K562 (cell line): ENCODE measurements around the gene CRACR2B. TPM values are rescaled to one million over a fixed set of nuclear protein-coding genes. Genes with fewer than 3 reads are reported as not detected.
A peak's percentile ranks its signal among the peaks of the same experiment; 100 is the strongest.

Experiments used
- ATAC-seq: fragments of 200-7000 bp; cut with Tn5 transposase; 3 replicates; pipeline ENCODE4 v1.9.1; 2020; ENCODE audit warnings: moderate library complexity
- BruUV-seq: library from RNA; stranded (reverse); fragments of 400-500 nt; replicated peaks from 2 replicates; lab custom pipeline; 2021; lab: Mats Ljungman, UMichigan
- CTCF ChIA-PET: fragments of 300-600 bp; formaldehyde crosslinking; extraction: SDS; loops from one replicate; lab custom pipeline; 2021; ENCODE audit warnings: low intra/inter-chr PET ratio; lab: Yijun Ruan, JAX
- POLR2A ChIA-PET: fragments of 300-600, 350-650 bp; sonication (Branson Sonifier 250); formaldehyde crosslinking; extraction: SDS; loops from one replicate; lab custom pipeline; 2021; ENCODE audit warnings: antibody characterized with exemption, inconsistent platforms; lab: Yijun Ruan, JAX
- DNase-seq, 4 experiments: peaks; one replicate each; pipeline versions ENCODE4 v3.0.0 to v3.0.0-alpha.2; 2011 to 2018; ENCODE audit warnings: low spot score in 3 of 4, mixed read lengths in 3 of 4; ENCODE audit errors: extremely low read depth in 1 of 4
- FAIRE-seq: peaks from 2 replicates; lab custom pipeline; 2011; peaks lifted over from hg19 to GRCh38; lab: Jason Lieb, UNC
- H2AFZ ChIP-seq: 2 replicates; pipeline ENCODE4 v1.6.0; 2011; ENCODE audit warnings: low read depth, low read length, control low read depth, inconsistent platforms
- H3K27ac ChIP-seq: fragments of 200-600 bp; 3 replicates; pipeline ENCODE4 v1.8.0; 2011; ENCODE audit warnings: low read depth, mild to moderate bottlenecking, control low read depth, inconsistent platforms, low read length, moderate library complexity, mixed read lengths; ENCODE audit errors: extremely low read depth
- H3K27me3 ChIP-seq, 2 experiments: fragments of 300-600 bp in 1 of 2; 2 replicates in 1 of 2; 3 replicates in 1 of 2; pipeline versions ENCODE4 v1.6.0 to v1.8.0; 2011; ENCODE audit warnings: inconsistent platforms in 2 of 2, low read length in 2 of 2, mild to moderate bottlenecking in 1 of 2, mixed read lengths in 1 of 2, moderate library complexity in 1 of 2; ENCODE audit not compliant: control insufficient read depth in 2 of 2, insufficient read depth in 2 of 2
- H3K36me3 ChIP-seq: fragments of 300-600 bp; 3 replicates; pipeline ENCODE4 v1.8.0; 2011; ENCODE audit warnings: mild to moderate bottlenecking, low read length, inconsistent platforms; ENCODE audit not compliant: control insufficient read depth, insufficient read depth
- H3K4me1 ChIP-seq, 2 experiments: fragments of 200-600 bp in 1 of 2; replicated peaks in 1 of 2; 2 replicates in 1 of 2; 3 replicates in 1 of 2; pipeline versions ENCODE4 v1.5.1 to v1.8.0; 2011; ENCODE audit warnings: inconsistent platforms in 2 of 2, low read length in 2 of 2, mild to moderate bottlenecking in 1 of 2, mixed read lengths in 1 of 2, moderate library complexity in 1 of 2; ENCODE audit not compliant: control insufficient read depth in 2 of 2, insufficient read depth in 2 of 2
- H3K4me2 ChIP-seq: 2 replicates; pipeline ENCODE4 v1.6.1; 2011; ENCODE audit warnings: low read length, control low read depth, inconsistent platforms, mixed read lengths; ENCODE audit not compliant: insufficient read depth
- H3K4me3 ChIP-seq: fragments of 200-600 bp; sonication (generic), shearing (Covaris generic); 2 replicates; pipeline ENCODE4 v1.5.1; 2016; ENCODE audit warnings: control low read depth, inconsistent platforms
- H3K79me2 ChIP-seq: fragments of 200-600 bp; 3 replicates; pipeline ENCODE4 v1.8.0; 2011; ENCODE audit warnings: low read length, inconsistent platforms; ENCODE audit not compliant: control insufficient read depth, insufficient read depth
- H3K9ac ChIP-seq, 2 experiments: 2 replicates each; pipeline versions ENCODE4 v1.6.0 to v1.6.1; 2011; ENCODE audit warnings: low read depth in 2 of 2, low read length in 2 of 2, control low read depth in 1 of 2, inconsistent platforms in 1 of 2, mild to moderate bottlenecking in 1 of 2, mixed read lengths in 1 of 2; ENCODE audit not compliant: insufficient read depth in 1 of 2
- H3K9me1 ChIP-seq: one replicate; pipeline ENCODE4 v1.6.0; 2011; ENCODE audit warnings: inconsistent platforms, mild to moderate bottlenecking, low read length, moderate library complexity; ENCODE audit not compliant: control insufficient read depth, insufficient read depth
- H3K9me3 ChIP-seq: replicated peaks from 2 replicates; pipeline ENCODE4 v1.5.1; 2011; ENCODE audit warnings: low read depth, low read length, inconsistent platforms; ENCODE audit not compliant: control insufficient read depth, insufficient read depth
- H4K20me1 ChIP-seq: replicated peaks from 2 replicates; pipeline ENCODE4 v1.6.1; 2011; ENCODE audit warnings: low read length, inconsistent platforms, mixed read lengths; ENCODE audit not compliant: control insufficient read depth, insufficient read depth
- ETV6 ChIP-seq, 3 experiments: fragments of 150-350 bp in 1 of 3; sonication (generic) in 1 of 3; formaldehyde crosslinking in 1 of 3; IDR thresholded peaks; 2 replicates each; pipeline versions ENCODE4 v1.6.1 to v1.8.0; 2014 to 2022; ENCODE audit warnings: borderline replicate concordance in 2 of 3, low read depth in 2 of 3, antibody characterized with exemption in 1 of 3, low read length in 1 of 3, mild to moderate bottlenecking in 1 of 3, missing genetic modification reagents in 1 of 3
- HNRNPLL ChIP-seq: fragments of 200-400 bp; formaldehyde crosslinking; IDR thresholded peaks from 2 replicates; pipeline ENCODE4 v1.6.1; 2017; ENCODE audit warnings: low read length, low read depth, mild to moderate bottlenecking; ENCODE audit not compliant: poor library complexity, severe bottlenecking
- NUFIP1 ChIP-seq: fragments of 450-650 bp; IDR thresholded peaks from 2 replicates; pipeline ENCODE4 v1.6.1; 2018; ENCODE audit not compliant: partially characterized antibody
- POLR2G ChIP-seq: fragments of 200-400 bp; formaldehyde crosslinking; IDR thresholded peaks from 2 replicates; pipeline ENCODE4 v1.6.1; 2017; ENCODE audit warnings: low read depth, mild to moderate bottlenecking, antibody characterized with exemption, low read length, moderate library complexity
- SRSF7 ChIP-seq: fragments of 200-400 bp; formaldehyde crosslinking; optimal IDR thresholded peaks from 2 replicates; pipeline ENCODE3; 2017; ENCODE audit warnings: mild to moderate bottlenecking, low read depth, low read length
- ZNF197 ChIP-seq: fragments of 200-800 bp; sonication (Bioruptor generic); IDR thresholded peaks from 2 replicates; pipeline ENCODE4 v1.6.1; 2016; ENCODE audit warnings: low read depth, missing genetic modification characterization, missing compliant biosample characterization
- WGBS: fragments of 100-300 bp; shearing (Covaris generic); methylation state at CpG from one replicate; pipeline ENCODE4 v1.1.6; 2016; ENCODE audit warnings: low coverage, mixed read lengths; ENCODE audit not compliant: insufficient coverage; ENCODE audit errors: missing lambda C conversion rate; 5-methylcytosine and 5-hydroxymethylcytosine counted together
- in situ Hi-C: fragments of 300-500 bp; cut with MboI; formaldehyde crosslinking; loops from 4 replicates; pipeline ENCODE4 v1.15.0; 2018; ENCODE audit warnings: inconsistent platforms, mixed read lengths
- intact Hi-C: fragments of 100-400 bp; cut with micrococcal nuclease; formaldehyde crosslinking; loops from 2 replicates; pipeline ENCODE4 v1.14.2; 2022
- polyA plus RNA-seq, 8 experiments: library from polyadenylated mRNA; depleted of rRNA in 4 of 8; stranded (reverse) in 5 of 8; unstranded in 3 of 8; fragments of >200 nt; fragmentation: Nextera tagmentation in 2 of 8; fragmentation: Illumina TruSeq in 1 of 8; extraction: Ambion mirVana in 2 of 8; extraction: Trizol in 1 of 8; gene quantifications; 2 replicates each; pipeline versions ENCODE4 v1.2.1 to v1.2.3, GENCODE V29; 2011 to 2014; ENCODE audit warnings: inconsistent platforms in 1 of 8, missing spikeins in 1 of 8
- total RNA-seq, 7 experiments: library from RNA; depleted of rRNA in 6 of 7; stranded (reverse); fragments of >200 nt in 6 of 7; fragmentation: Illumina TruSeq in 2 of 7; extraction: Trizol in 2 of 7; gene quantifications; 2 replicates each; pipeline versions ENCODE4 v1.2.1 to v1.2.3, GENCODE V29; 2011 to 2021; ENCODE audit warnings: low replicate concordance in 1 of 7

Gene CRACR2B
- total and polyA plus RNA-seq, 9 of the 15 experiments (the other 6 are each of a cell fraction or from before 2014, with no cell fraction given), result 0.10 to 51.0 (median 6.0) TPM

DNA sequence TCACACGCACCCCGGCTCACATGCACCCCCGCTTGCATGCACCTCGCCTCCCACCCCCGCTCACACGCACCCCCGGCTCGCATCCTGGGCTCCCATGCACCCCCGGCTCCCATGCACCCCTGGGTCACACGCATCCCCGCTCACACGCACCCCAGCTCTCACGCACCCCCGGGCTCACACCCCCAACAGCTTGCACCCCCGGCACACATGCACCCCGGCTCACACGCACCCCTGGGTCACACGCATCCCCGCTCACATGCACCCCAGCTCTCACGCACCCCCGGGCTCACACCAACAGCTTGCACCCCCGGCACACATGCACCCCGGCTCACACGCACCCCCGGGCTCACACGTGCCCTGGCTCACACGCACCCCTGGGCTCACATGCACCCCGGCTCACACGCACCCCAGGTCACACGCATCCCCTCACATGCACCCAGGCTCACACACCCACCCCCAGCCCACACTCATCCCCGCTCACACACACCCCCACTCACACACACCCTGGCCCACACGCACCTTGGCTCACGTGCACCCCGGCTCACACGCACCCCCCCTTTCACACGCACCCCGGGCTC, 31.1 kb downstream of the CRACR2B start:
- peak; percentile 57 for TF ChIP-seq SRSF7
- TF ChIP-seq ETV6 (IDR thresholded peaks at IDR 0.05; ENCODE audit: borderline replicate concordance in 1 of 2, low read depth in 2 of 2, low read length in 1 of 2), result no peak
- no peak for TF ChIP-seq ETV6 (CRISPR knock-in tag; IDR thresholded peaks at IDR 0.05; ENCODE audit: borderline replicate concordance)
- no peak for TF ChIP-seq ZNF197 (CRISPR knock-in tag)
- no peak for TF ChIP-seq NUFIP1
- peak; percentile 17; the same call in 1 of the 2 replicates for TF ChIP-seq POLR2G
- peak; percentile 10 for TF ChIP-seq HNRNPLL
- Histone ChIP-seq H3K4me3 (no peak overlapping the region), H3K9me3 (no peaks in the 10 kb centered on the region), H4K20me1 (peaks cover 17% of the 10 kb centered on the region), H3K9me1 (peaks cover 5% of the 10 kb centered on the region), H3K4me1 (peaks cover 14 to 95% of the 10 kb centered on the region in 2 experiments), H3K79me2 (no peaks in the 10 kb centered on the region), H3K27me3 (no peaks in the 10 kb centered on the region), H3K36me3 (no peaks in the 10 kb centered on the region), H3K9ac (no peak overlapping the region; a peak in 1 of 4 replicates), H3K27ac (no peak overlapping the region), H3K4me2 (no peak overlapping the region), H2AFZ (no peak overlapping the region)
- ATAC-seq (no peak), DNase-seq (no peak), FAIRE-seq (no peak)
- POLR2A ChIA-PET, result interaction anchor here (0.7 to 1.8 kb wide), 4 partner anchors 15 to 133 kb away, joined by 3 to 13 read pairs (median 4); partner anchors contain the start of genes POLR2L and TSPAN4
- intact Hi-C loops, result no loop called here
- WGBS, result 90% methylated on average over 2 of the region's 37 CpGs
- CTCF ChIA-PET, result no interaction called here
- in situ Hi-C loops, result no loop called here
- BruUV-seq, result no TSS peak
